Endothelial cell of umbilical vein (primary cell): ENCODE results near the gene FAM83E. TPM values are rescaled to one million over a fixed set of nuclear protein-coding genes. Genes with fewer than 3 reads are reported as not detected.

ENCODE experiments used
- BruUV-seq: library from RNA; stranded (reverse); fragments of 400-500 nt; replicated peaks from 2 replicates; lab custom pipeline; 2021; lab: Mats Ljungman, UMichigan
- CTCF ChIA-PET: fragments of 300-600, 350-600 bp; sonication (Branson Sonifier 250); formaldehyde crosslinking; loops from one replicate; lab custom pipeline; 2021; ENCODE audit warnings: antibody characterized with exemption, inconsistent platforms; lab: Charles Lee
- POLR2A ChIA-PET: fragments of 300-600, 350-600 bp; sonication (Branson Sonifier 250); formaldehyde crosslinking; loops from one replicate; lab custom pipeline; 2021; ENCODE audit warnings: antibody characterized with exemption, inconsistent platforms; lab: Charles Lee
- DNase-seq: peaks from one replicate; pipeline ENCODE4 v3.0.0-alpha.2; 2011; ENCODE audit warnings: low read depth, low spot score
- FAIRE-seq: peaks from 2 replicates; lab custom pipeline; 2011; peaks lifted over from hg19 to GRCh38; lab: Jason Lieb, UNC
- H2AFZ ChIP-seq: 2 replicates; pipeline ENCODE4 v1.6.0; 2012; ENCODE audit warnings: low read depth, low read length, control low read depth, inconsistent platforms
- H3K27ac ChIP-seq: 2 replicates; pipeline ENCODE4 v1.5.1; 2011; ENCODE audit warnings: low read depth, mild to moderate bottlenecking, control low read depth, low read length, moderate library complexity; ENCODE audit not compliant: insufficient read depth
- H3K27me3 ChIP-seq, 2 experiments: 2 replicates each; pipeline versions ENCODE4 v1.6.0 to v1.6.1; 2011; ENCODE audit warnings: low read length in 2 of 2, mixed read lengths in 1 of 2; ENCODE audit not compliant: control insufficient read depth in 2 of 2, insufficient read depth in 2 of 2
- H3K36me3 ChIP-seq, 2 experiments: 2 replicates in 1 of 2; 3 replicates in 1 of 2; pipeline ENCODE4 v1.5.1; 2011; ENCODE audit warnings: low read length in 2 of 2, mild to moderate bottlenecking in 1 of 2, moderate library complexity in 1 of 2; ENCODE audit not compliant: control insufficient read depth in 2 of 2, insufficient read depth in 2 of 2; ENCODE audit errors: extremely low read depth in 1 of 2
- H3K4me1 ChIP-seq: 3 replicates; pipeline ENCODE4 v1.5.1; 2011; ENCODE audit warnings: mild to moderate bottlenecking, low read length; ENCODE audit not compliant: control insufficient read depth, insufficient read depth; ENCODE audit errors: extremely low read depth
- H3K4me2 ChIP-seq: 2 replicates; pipeline ENCODE4 v1.6.1; 2011; ENCODE audit warnings: low read length, control low read depth, mixed read lengths; ENCODE audit not compliant: insufficient read depth
- H3K4me3 ChIP-seq, 3 experiments: fragments of 200-600 bp in 1 of 3; sonication (generic), shearing (Covaris generic) in 1 of 3; replicated peaks in 1 of 3; 2 replicates each; pipeline ENCODE4 v1.5.1; 2011 to 2016; ENCODE audit warnings: control low read depth in 3 of 3, low read length in 3 of 3, mild to moderate bottlenecking in 2 of 3, inconsistent platforms in 1 of 3, low read depth in 1 of 3, moderate library complexity in 1 of 3; ENCODE audit not compliant: insufficient read depth in 1 of 3
- H3K79me2 ChIP-seq: 2 replicates; pipeline ENCODE4 v1.6.0; 2012; ENCODE audit warnings: low read length, inconsistent platforms; ENCODE audit not compliant: control insufficient read depth, insufficient read depth
- H3K9ac ChIP-seq: replicated peaks from 2 replicates; pipeline ENCODE3; 2011; ENCODE audit warnings: low read length, control low read depth; ENCODE audit not compliant: insufficient read depth; ENCODE audit errors: extremely low read depth
- H3K9me1 ChIP-seq: replicated peaks from 3 replicates; pipeline ENCODE4 v1.6.0; 2011; ENCODE audit warnings: mild to moderate bottlenecking, low read length; ENCODE audit not compliant: control insufficient read depth, insufficient read depth; ENCODE audit errors: extremely low read depth
- H3K9me3 ChIP-seq: replicated peaks from 2 replicates; pipeline ENCODE4 v1.5.1; 2012; ENCODE audit warnings: low read length, inconsistent platforms; ENCODE audit not compliant: control insufficient read depth, insufficient read depth
- H4K20me1 ChIP-seq: replicated peaks from 2 replicates; pipeline ENCODE3; 2011; ENCODE audit warnings: mild to moderate bottlenecking, low read length; ENCODE audit not compliant: control insufficient read depth, insufficient read depth; ENCODE audit errors: extremely low read depth
- EZH2 ChIP-seq: IDR thresholded peaks from 2 replicates; pipeline ENCODE4 v1.6.1; 2012; ENCODE audit warnings: borderline replicate concordance, low read depth, mild to moderate bottlenecking, moderate library complexity, low read length, inconsistent platforms; ENCODE audit not compliant: severe bottlenecking
- FOS ChIP-seq: IDR thresholded peaks from 2 replicates; pipeline ENCODE4 v1.6.1; 2011; ENCODE audit warnings: mild to moderate bottlenecking, low read length, moderate library complexity, borderline replicate concordance; ENCODE audit not compliant: insufficient read depth
- GATA2 ChIP-seq: IDR thresholded peaks from 2 replicates; pipeline ENCODE4 v1.7.0; 2011; ENCODE audit warnings: low read depth, mild to moderate bottlenecking, moderate library complexity, mixed read lengths, low read length; ENCODE audit not compliant: insufficient read length, insufficient read depth
- JUN ChIP-seq: IDR thresholded peaks from 2 replicates; pipeline ENCODE4 v1.6.1; 2011; ENCODE audit warnings: borderline replicate concordance, low read depth; ENCODE audit not compliant: insufficient read length, insufficient read depth
- MAX ChIP-seq: IDR thresholded peaks from 2 replicates; pipeline ENCODE4 v1.6.1; 2011; ENCODE audit not compliant: insufficient read depth, insufficient read length
- MYC ChIP-seq: IDR thresholded peaks from one replicate; pipeline ENCODE4 v1.6.1; 2011; ENCODE audit warnings: mild to moderate bottlenecking, low read depth, low read length
- POLR2A ChIP-seq: IDR thresholded peaks from 2 replicates; pipeline ENCODE4 v1.6.1; 2012; ENCODE audit warnings: low read depth, mild to moderate bottlenecking, control low read depth, low read length
- POLR2AphosphoS5 ChIP-seq: IDR thresholded peaks from 2 replicates; pipeline ENCODE4 v1.6.1; 2012; ENCODE audit warnings: low read depth, mild to moderate bottlenecking, control low read depth, low read length, moderate library complexity; ENCODE audit not compliant: insufficient read depth
- dilution Hi-C: fragments of 300-500 bp; cut with MboI; formaldehyde crosslinking; loops from one replicate; pipeline ENCODE4 v1.15.0; 2019; ENCODE audit warnings: low sequenced_read_pairs; ENCODE audit not compliant: extremely low pct_ligation_motif_present
- intact Hi-C: fragments of 100-400 bp; cut with micrococcal nuclease; formaldehyde crosslinking; loops from one replicate; pipeline ENCODE4 v1.10.0; 2022
- polyA plus RNA-seq, 4 experiments: library from polyadenylated mRNA; depleted of rRNA in 3 of 4; stranded (reverse) in 3 of 4; unstranded in 1 of 4; fragments of >200 nt; gene quantifications; 2 replicates each; pipeline versions ENCODE4 v1.2.1 to v1.2.3, GENCODE V29; 2011 to 2012; ENCODE audit warnings: missing spikeins in 1 of 4
- total RNA-seq: library from RNA; stranded (reverse); gene quantifications from 2 replicates; pipeline ENCODE4 v1.2.3, GENCODE V29; 2021

The FAM83E gene
- total and polyA plus RNA-seq, 2 donors (not counting 3 experiments of a cell fraction or from before 2014, with no cell fraction given) = 0.04 to 1.7 TPM

- no peak overlapping the region for H3K9ac ChIP-seq
- intact Hi-C loops (no loop called here), dilution Hi-C loops (no loop called here)
- H2AFZ ChIP-seq = no peak overlapping the region
- DNase-seq = no peak
- TF ChIP-seq JUN (no peak), FOS (no peak), POLR2A (no peak), EZH2 (no peak), MAX (no peak), POLR2AphosphoS5 (no peak), MYC (no peak), GATA2 (no peak)
- ChIA-PET CTCF (no interaction called here), POLR2A (no interaction called here)
- H3K9me1 ChIP-seq = no peaks in the 10 kb centered on the region
- no peaks in the 10 kb centered on the region for H4K20me1 ChIP-seq
- H3K4me2 ChIP-seq = no peak overlapping the region
- BruUV-seq = no TSS peak
- H3K27ac ChIP-seq = no peak overlapping the region
- no peaks in the 10 kb centered on the region for H3K9me3 ChIP-seq
- no peak for FAIRE-seq
- no peaks in the 10 kb centered on the region for H3K27me3 ChIP-seq
- no peaks in the 10 kb centered on the region for H3K36me3 ChIP-seq
- H3K4me1 ChIP-seq = no peaks in the 10 kb centered on the region
- no peak overlapping the region for H3K4me3 ChIP-seq
- no peaks in the 10 kb centered on the region for H3K79me2 ChIP-seq
Measured at GRCh38 chr19:48596679-48597465, 18.0 kb downstream of the FAM83E start.
